Measurements from ENCODE around the gene MT1G.

The MT1G gene

GRCh38 chr16:56636616-56637413, 31.1 kb downstream of the MT1G start:
- in situ Hi-C loops (cut with MboI; ENCODE audit: low sequenced_read_pairs, unreplicated experiment) = no loop called here
- TF ChIP-seq CTCF (IDR thresholded peaks at IDR 0.05; ENCODE audit: borderline replicate concordance, control extremely low read depth, extremely low read depth, insufficient read depth, missing control alignments) = no peak
- no peak for DNase-seq (ENCODE audit: low spot score)

- in situ Hi-C loops (cut with MboI; ENCODE audit: low sequenced_read_pairs, unreplicated experiment) = no loop called here
- no peak for TF ChIP-seq CTCF (IDR thresholded peaks at IDR 0.05; ENCODE audit: borderline replicate concordance, control extremely low read depth, extremely low read depth, insufficient read depth, missing control alignments)
- DNase-seq (ENCODE audit: low spot score) = no peak
Observed at GRCh38 chr16:56635441-56635967, 32.4 kb downstream of the MT1G start.

GRCh38 chr16:56634715-56635440, 33.0 kb downstream of the MT1G start:
- no peak for DNase-seq (ENCODE audit: low spot score)
- no peak for TF ChIP-seq CTCF (IDR thresholded peaks at IDR 0.05; ENCODE audit: borderline replicate concordance, control extremely low read depth, extremely low read depth, insufficient read depth, missing control alignments)
- in situ Hi-C loops (cut with MboI; ENCODE audit: low sequenced_read_pairs, unreplicated experiment) = no loop called here

GRCh38 chr16:56633535-56633934, 34.3 kb downstream of the MT1G start:
- in situ Hi-C loops (cut with MboI; ENCODE audit: low sequenced_read_pairs, unreplicated experiment) = no loop called here
- DNase-seq (ENCODE audit: low spot score) = no peak
- no peak for TF ChIP-seq CTCF (IDR thresholded peaks at IDR 0.05; ENCODE audit: borderline replicate concordance, control extremely low read depth, extremely low read depth, insufficient read depth, missing control alignments)

- no peak for DNase-seq (ENCODE audit: low spot score)
- no peak for TF ChIP-seq CTCF (IDR thresholded peaks at IDR 0.05; ENCODE audit: borderline replicate concordance, control extremely low read depth, extremely low read depth, insufficient read depth, missing control alignments)
- in situ Hi-C loops (cut with MboI; ENCODE audit: low sequenced_read_pairs, unreplicated experiment) = no loop called here
Observed at GRCh38 chr16:56632848-56633365, 35.0 kb downstream of the MT1G start.

GRCh38 chr16:56632156-56632847, 35.6 kb downstream of the MT1G start, which contains the start of gene MT1M:
MT1M (plus strand) TSS chr16:56632659; CDS start chr16:56632732, 73 bp downstream.
- in situ Hi-C loops (cut with MboI; ENCODE audit: low sequenced_read_pairs, unreplicated experiment) = no loop called here
- DNase-seq (ENCODE audit: low spot score) = no peak
- no peak for TF ChIP-seq CTCF (IDR thresholded peaks at IDR 0.05; ENCODE audit: borderline replicate concordance, control extremely low read depth, extremely low read depth, insufficient read depth, missing control alignments)

Data from GM13976 (cell line).